ENCODE measurements around the gene HEATR5B. TPM values are rescaled to one million over a fixed set of nuclear protein-coding genes. Genes with fewer than 3 reads are reported as not detected.
"Not testable (repeated sequence)": the region's sequence is repeated elsewhere in the genome, so short reads cannot be mapped to it uniquely, and the experiment has no call there.

The HEATR5B gene
- total RNA-seq, 3 donors from 2014 or later, result 35.7 to 64.2 (median 36.5) TPM

DNA sequence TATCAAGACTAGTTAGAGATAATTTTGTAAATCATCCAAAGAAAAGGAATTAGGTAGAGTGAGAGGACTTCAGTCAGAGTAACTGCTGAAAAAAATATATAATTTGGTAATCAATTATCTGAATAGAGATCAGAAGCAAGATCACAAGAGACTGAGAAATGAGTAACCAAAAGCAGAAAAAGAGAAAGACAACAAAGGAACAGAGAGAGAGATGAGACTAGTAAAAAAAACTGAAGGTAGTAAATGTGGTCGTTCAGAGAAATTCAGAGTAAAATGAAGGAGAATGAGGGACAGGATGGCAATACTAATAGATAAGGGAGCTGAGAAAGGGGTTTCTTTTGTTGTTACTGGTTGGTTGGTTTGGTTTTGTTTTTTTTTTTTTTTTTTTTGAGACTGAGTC is 134.3 kb downstream of the HEATR5B start:
- H3K27ac ChIP-seq, result no peak overlapping the region
- H3K9me3 ChIP-seq, result no peaks in the 10 kb centered on the region
- H3K36me3 ChIP-seq, result no peaks in the 10 kb centered on the region
- H3K4me3 ChIP-seq, result no peak overlapping the region
- H3K27me3 ChIP-seq, result no peaks in the 10 kb centered on the region
- H3K4me1 ChIP-seq, result no peaks in the 10 kb centered on the region
- TF ChIP-seq POLR2AphosphoS5 (IDR thresholded peaks at IDR 0.05) (no peak), POLR2A (IDR thresholded peaks at IDR 0.05) (no peak)
- TF ChIP-seq, protein P1, sequence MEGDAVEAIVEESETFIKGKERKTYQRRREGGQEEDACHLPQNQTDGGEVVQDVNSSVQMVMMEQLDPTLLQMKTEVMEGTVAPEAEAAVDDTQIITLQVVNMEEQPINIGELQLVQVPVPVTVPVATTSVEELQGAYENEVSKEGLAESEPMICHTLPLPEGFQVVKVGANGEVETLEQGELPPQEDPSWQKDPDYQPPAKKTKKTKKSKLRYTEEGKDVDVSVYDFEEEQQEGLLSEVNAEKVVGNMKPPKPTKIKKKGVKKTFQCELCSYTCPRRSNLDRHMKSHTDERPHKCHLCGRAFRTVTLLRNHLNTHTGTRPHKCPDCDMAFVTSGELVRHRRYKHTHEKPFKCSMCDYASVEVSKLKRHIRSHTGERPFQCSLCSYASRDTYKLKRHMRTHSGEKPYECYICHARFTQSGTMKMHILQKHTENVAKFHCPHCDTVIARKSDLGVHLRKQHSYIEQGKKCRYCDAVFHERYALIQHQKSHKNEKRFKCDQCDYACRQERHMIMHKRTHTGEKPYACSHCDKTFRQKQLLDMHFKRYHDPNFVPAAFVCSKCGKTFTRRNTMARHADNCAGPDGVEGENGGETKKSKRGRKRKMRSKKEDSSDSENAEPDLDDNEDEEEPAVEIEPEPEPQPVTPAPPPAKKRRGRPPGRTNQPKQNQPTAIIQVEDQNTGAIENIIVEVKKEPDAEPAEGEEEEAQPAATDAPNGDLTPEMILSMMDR (IDR thresholded peaks at IDR 0.05), result no peak
- intact Hi-C loops (cut with DNase I; ENCODE audit: low total_unique reads), result no loop called here
- DNase-seq (ENCODE audit: low spot score in 2 of 2), result no peak

DNA sequence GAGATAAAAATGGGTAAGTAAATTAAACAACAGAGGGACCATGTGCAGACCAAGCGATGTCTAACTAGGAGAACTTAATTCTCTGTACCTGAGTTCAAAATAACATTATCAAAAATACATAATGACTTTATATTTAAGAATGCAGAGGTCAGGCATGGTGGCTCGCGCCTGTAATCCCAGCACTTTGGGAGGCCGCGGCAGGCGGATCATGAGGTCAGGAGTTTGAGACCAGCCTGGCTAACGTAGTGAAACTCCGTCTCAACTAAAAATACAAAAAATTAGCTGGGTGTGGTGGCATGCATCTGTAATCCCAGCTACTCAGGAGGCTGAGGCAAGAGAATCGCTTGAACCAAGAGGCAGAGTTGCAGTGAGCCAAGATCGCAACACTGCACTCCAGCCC is 138.9 kb downstream of the HEATR5B start:
- intact Hi-C loops (cut with DNase I; ENCODE audit: low total_unique reads); H3K27me3 ChIP-seq; H3K9me3 ChIP-seq; H3K36me3 ChIP-seq; DNase-seq (ENCODE audit: low spot score in 2 of 2); H3K4me1 ChIP-seq; H3K4me3 ChIP-seq; H3K27ac ChIP-seq: not testable (repeated sequence)

DNA sequence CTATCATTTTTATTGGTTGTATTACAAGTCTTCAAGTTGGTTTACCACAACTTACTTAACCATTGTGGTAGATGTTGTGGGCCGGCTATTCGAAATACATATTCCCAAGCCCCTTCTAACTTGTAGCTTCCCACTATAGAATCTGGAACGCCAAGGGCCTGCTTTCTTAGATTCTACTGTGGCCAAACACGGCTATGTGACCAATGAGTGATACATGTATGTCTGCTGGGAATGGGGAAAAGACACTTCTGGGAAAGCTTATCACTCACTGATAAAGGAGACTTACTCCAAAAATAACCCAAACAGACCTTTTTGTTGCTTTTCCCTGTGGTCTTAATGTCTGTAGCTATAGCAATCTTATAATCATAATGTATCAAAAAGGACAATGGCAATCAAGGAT is 142.3 kb downstream of the HEATR5B start:
- no peak overlapping the region for H3K4me3 ChIP-seq
- H3K27ac ChIP-seq, result no peak overlapping the region
- H3K36me3 ChIP-seq, result no peaks in the 10 kb centered on the region
- no peaks in the 10 kb centered on the region for H3K27me3 ChIP-seq
- no peaks in the 10 kb centered on the region for H3K9me3 ChIP-seq
- intact Hi-C loops (cut with DNase I; ENCODE audit: low total_unique reads), result no loop called here
- no peak for DNase-seq (ENCODE audit: low spot score in 2 of 2)
- H3K4me1 ChIP-seq, result no peaks in the 10 kb centered on the region
- TF ChIP-seq POLR2AphosphoS5 (IDR thresholded peaks at IDR 0.05), result no peak
- TF ChIP-seq, protein P1 (IDR thresholded peaks at IDR 0.05), result no peak
- no peak for TF ChIP-seq POLR2A (IDR thresholded peaks at IDR 0.05)

DNA sequence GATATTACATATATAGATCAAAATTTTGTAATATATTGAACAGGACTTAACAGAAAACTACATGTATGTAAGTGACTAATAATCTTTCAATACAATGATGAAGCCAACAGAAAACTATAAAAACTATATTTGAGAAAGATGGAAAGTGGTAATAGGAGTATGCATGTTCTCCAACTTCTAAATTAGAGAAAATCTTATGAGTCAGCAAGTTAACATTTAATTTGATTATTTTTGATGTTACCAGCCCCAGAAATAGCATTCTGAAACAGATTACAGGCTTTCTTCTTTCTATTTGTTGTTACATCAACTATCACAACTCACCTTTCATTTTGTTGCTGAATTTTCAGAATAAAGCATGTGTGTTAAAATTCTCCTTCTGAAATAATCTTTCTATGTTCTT is 147.6 kb downstream of the HEATR5B start:
- DNase-seq (ENCODE audit: low spot score in 2 of 2); H3K27me3 ChIP-seq; H3K9me3 ChIP-seq; H3K27ac ChIP-seq; intact Hi-C loops (cut with DNase I; ENCODE audit: low total_unique reads); H3K4me1 ChIP-seq; H3K4me3 ChIP-seq; H3K36me3 ChIP-seq: not testable (repeated sequence)

DNA sequence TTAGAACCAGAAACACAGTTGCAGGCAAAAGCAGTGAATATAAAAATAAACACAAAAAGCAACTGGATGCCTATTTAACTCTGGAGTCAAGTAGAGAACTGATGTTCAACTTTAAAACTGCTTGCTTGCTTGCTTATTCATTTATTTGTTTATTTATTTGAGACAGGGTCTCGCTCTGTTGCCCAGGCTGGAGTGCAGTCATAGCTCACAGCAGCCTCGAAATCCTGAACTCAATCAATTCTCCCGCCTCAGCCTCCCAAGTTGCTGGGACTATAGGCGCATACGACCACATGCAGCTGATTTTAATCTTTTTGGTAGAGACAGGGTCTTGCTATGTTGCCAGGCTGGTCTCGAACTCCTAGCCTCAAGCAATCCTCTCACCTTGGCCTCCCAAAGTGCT is 152.5 kb downstream of the HEATR5B start:
- intact Hi-C loops (cut with DNase I; ENCODE audit: low total_unique reads); H3K4me1 ChIP-seq; H3K9me3 ChIP-seq; H3K27me3 ChIP-seq; H3K36me3 ChIP-seq; H3K4me3 ChIP-seq; DNase-seq (ENCODE audit: low spot score in 2 of 2): not testable (repeated sequence)
- H3K27ac ChIP-seq, result peak overlapping the region; percentile 81 to 82

Other genes starting within 250 kb of the HEATR5B start
- gene STRN, start 117.8 kb downstream of the HEATR5B start, total RNA-seq, result 10 to 100 TPM; 27.2 to 35.1 (median 32.5) TPM
- 10 to 100 TPM in 2 of 3 donors, 1 to 10 TPM in 1; 8.9 to 38.7 (median 10.2) TPM for gene GPATCH11, start 146 bp upstream of the HEATR5B start, total RNA-seq
- 10 to 100 TPM; 22.3 to 33.2 (median 23.5) TPM for gene EIF2AK2, start 72.6 kb upstream of the HEATR5B start, total RNA-seq
- gene SULT6B1, start 104.3 kb upstream of the HEATR5B start, total RNA-seq, result not detected
- gene CEBPZOS, start 112.1 kb upstream of the HEATR5B start, total RNA-seq, result 10 to 100 TPM; 19.4 to 43.0 (median 21.6) TPM
- 10 to 100 TPM; 37.9 to 51.1 (median 46.9) TPM for gene CEBPZ, start 147.2 kb upstream of the HEATR5B start, total RNA-seq
- 10 to 100 TPM; 13.3 to 29.0 (median 20.6) TPM for gene NDUFAF7, start 147.3 kb upstream of the HEATR5B start, total RNA-seq
- gene PRKD3, start 240.5 kb upstream of the HEATR5B start, total RNA-seq, result 10 to 100 TPM; 46.5 to 57.4 (median 56.2) TPM